HG02840 (cell line): ENCODE data around the gene SHISAL1.

ENCODE experiments used
- ATAC-seq: cut with Tn5 transposase; IDR thresholded peaks from one replicate; pipeline ENCODE4 v1.9.1; 2021; ENCODE audit warnings: mild to moderate bottlenecking, moderate library complexity, moderate number of reproducible peaks; ENCODE audit not compliant: unreplicated experiment, low FRiP score

The SHISAL1 gene

DNA sequence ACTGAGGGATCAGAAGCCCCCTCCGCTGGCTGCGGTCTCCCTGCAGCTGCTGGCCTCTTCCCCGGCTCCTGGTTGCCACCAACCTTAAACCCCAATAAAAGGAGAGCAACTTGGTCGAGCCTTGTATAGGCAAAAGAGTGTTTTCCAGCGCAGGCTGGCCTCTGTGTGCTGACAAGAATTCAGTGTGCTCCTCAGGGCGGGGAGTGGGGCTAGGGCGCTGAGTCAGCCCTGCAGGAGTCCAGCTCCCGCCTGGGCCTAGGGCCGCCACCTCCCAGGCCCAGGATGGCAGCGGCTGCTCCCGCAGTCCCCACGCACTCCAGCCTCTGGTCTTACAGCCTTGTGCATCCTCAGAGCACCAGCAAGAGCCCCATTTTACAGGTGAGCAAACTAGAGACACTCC is at the start of gene SHISAL1:
Gene SHISAL1, minus strand, starts transcription at position 186 of the 400 bp plus-strand sequence. CDS start 12,006 bp downstream, outside the sequence.
- ATAC-seq, result no peak

DNA sequence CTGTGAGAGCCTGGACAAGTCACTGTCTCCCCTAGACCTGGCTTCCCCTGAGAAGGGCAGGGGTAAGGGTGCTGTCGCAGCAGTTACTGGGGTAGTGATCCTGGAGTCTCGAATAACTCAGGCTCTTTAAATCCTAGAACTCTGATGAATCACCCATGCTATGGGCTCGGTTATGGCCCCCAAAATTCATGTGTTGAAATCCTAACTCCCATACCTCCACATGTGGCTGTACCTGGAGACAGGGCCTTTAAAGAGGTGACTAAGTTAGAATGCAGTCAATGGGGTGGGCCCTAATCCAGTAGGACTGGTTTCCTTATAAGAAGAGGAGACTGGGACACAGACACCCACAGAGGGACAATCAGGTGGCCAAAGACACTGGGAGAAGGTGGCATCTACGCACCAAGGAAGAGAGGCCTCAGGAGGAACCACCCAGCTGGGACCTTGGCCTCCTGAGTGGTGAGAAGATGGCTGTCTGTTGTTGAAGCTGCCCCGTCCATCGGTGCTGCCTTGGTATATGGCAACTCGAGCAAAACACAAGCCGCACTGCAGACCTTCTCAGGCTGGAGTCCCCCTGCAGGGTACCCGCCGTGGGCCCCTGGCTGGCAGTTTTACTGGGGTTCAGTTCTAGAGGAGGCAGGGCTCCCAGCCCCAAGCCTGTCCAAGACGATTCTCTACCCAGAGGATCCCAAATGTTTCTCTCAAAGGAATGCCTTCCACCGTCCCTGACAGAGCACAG is 48.8 kb upstream of the SHISAL1 start:
- ATAC-seq, result no peak

DNA sequence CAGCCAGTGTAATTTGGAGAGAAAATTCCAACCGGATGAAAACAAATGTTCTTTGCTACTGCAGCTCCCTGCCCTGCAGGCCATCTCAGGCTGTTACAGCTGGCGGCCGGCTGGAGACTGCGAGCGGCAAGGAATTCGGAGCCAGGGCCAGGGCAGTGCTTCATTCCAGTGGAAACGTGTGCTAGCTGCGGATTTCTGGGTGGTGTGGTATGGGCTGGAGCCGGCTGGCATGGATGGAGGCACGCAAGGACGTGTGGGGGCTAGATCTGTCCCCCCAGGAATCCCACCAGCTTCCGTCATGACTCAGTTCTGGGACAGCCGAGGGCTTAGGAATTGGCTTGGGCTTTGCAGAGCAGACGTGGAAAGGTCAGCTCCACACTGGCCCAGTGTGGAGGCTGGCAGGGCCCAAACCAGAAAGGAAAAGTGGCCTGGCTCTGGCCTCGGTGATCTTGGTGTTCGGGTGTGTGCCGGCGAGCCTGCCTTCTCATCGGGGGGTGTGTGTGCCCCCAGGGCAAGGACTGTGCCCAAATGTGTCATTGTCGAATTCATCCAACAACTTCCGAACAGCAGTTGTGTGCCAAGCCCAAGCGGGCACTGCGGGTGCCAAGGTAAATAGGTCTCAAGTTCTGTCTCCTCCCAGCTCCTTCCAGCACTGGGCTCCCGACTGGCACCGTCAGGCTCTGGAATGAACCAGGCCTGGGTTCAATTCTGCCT is 48.1 kb upstream of the SHISAL1 start:
- ATAC-seq, result no peak

DNA sequence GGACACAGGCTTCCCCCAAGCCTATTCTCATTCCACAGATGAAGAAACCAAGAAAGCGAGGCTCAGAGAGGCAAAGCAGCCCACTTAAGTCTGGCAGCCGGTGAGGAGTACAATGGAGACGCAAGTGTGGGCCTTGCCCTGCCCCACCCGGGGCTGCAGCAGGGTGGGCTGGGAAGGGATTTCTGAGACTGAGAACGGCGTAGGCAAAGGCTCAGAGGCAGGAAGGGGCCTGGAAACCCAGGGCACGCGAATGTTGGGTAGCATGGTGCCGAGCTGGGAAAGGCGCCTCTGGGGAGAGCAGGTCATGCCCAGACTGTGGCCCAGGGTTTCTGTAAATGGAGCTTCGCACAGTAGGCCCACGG is 47.5 kb upstream of the SHISAL1 start:
- ATAC-seq, result no peak

- no peak for ATAC-seq
These were observed 46.9 kb upstream of the SHISAL1 start for GRCh38 chr22:44359496-44360110.

DNA sequence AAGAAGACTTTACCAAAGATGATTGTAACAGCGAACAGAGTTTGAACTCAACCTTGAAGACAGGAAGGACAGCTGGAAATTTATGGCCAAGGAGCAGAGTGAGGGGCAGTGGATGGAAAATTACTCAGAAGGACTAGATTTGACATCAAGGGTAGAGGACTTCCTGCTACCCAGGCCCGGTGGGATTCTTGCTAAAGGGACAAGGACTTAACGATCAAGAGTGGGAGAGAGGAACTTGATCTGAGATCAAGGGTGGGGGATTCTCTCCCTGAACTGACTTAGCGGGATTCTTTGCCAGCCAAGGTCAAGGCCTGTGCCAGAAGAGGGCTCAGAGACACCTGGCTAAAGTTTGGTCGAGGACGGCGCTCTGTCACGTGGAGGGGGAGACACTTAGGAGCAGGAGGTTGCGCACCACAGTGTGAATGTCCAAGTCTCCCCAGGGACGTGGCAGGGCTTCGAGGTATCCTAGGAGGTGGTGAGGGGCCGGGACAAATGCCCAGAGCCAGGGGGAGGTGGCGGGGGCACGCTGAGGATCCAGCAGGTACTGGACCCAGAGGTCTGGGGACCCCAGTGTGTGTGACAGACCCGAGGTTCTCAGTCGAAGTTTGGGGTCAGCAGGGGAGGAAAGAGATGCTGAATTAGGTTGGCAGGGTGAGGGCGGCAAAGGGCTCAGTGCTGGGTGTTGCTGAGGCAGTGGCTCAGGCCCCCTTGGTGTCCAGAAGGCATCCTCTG is 46.1 kb upstream of the SHISAL1 start:
- no peak for ATAC-seq

GRCh38 chr22:44357966-44358465 is 45.3 kb upstream of the SHISAL1 start:
- no peak for ATAC-seq

GRCh38 chr22:44357296-44357965 is 44.7 kb upstream of the SHISAL1 start:
- no peak for ATAC-seq

- no peak for ATAC-seq
These were observed 42.9 kb upstream of the SHISAL1 start for GRCh38 chr22:44355716-44356070.

GRCh38 chr22:44354288-44354687 is 41.5 kb upstream of the SHISAL1 start:
- ATAC-seq, result no peak

DNA sequence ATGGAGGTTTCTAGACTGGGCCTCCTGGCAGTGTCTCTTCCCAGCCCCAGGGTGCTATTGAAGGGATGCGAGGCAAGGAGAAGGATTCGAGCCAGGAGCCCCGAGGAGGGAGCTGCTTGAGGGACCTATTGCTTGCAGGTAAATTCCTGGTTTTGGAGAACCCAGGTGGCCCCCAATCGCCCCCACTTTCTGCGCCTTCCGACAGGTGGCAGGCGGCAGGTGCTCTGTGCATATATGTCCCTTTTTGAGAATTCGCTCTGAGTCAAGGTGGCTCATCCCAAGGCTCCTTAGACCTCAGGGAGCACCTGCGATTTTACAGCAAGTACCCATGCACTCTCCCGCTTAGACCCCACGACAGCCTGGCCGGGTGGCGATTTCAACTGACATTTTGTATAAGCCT is 40.3 kb upstream of the SHISAL1 start:
- ATAC-seq, result no peak

DNA sequence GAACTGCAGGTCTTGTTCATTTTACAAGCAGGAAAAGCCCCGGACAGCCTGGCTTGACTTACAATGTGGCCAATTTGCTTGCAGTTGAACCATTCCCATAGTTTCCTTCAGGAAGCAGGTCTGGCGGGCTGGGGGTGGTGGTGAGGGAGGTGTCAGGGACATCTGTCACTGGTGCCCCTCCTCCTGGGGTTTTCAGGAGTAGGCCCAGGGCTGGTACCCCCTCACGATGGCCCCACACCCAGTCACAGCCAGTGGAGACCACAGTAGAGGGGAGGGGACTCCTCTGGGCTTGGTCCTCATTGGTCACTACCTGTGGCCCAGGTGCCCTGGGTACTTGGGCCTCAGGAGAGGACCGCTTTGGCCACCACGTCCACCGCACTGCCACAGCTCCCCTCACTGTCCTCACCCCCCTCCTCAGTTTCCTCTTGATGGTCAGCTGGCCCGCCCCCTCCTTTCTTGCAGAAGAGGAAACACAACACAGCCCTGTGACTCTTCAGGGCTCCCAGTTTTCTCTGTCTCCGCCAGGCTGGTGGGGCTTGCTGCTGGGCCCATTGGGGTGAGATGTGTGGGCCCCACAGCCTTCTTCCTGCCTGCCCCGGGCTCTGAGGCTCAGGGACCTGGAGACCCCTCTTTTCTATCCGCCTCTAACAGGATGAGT is 39.8 kb upstream of the SHISAL1 start:
- no peak for ATAC-seq

DNA sequence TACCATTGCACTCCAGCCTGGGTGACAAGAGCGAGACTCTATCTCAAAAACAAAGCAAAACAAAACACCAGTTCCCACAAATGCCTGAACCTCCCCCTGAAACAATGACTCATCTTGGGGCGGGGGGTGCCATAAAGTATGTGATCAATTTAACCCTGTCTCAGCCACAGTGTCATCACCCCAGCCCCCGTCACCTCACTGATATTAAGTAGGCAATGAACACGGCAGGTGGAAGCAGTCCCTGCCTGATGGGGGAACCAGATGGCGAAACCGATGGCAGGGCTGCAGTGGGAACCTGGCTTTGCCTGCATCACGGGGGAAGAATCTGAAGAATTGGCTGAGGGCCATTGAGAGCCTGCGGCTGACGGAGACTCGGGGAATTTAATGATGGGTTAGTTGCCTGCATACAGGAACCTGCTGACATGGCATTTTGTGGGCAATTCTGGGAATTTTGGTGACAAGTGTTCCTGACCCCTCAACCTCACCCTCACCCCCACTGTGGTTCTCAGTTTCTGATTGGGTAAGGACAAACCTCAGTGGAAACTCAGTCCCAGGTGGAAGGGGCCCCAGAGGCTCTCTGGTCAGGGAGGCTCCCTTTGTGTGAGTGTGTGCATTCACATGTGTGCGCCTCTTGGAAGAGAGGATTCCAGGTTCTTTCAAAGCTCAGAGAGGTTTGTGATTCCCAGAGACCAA is 39.1 kb upstream of the SHISAL1 start:
- no peak for ATAC-seq

- ATAC-seq, result no peak
These were observed 38.3 kb upstream of the SHISAL1 start for GRCh38 chr22:44351037-44351436.

DNA sequence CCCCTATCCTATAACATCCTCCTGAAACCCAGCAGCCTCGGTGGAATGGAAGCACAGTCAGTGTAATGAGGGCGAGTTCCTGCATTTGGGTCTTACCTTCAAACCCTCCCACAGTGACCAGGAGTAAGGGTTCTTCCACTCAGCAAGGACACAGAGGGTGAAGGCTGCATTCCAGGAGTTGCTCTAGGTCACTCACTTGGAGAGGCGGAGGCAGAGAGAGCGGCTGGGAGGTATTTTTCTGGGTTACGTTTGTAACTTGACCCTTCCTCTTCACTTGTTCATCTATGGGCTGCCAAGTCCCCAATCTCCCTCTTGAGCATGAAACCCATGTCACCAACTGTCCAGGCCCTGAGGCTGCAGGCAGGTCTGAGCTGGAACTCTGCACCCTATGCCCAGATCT is 36.8 kb upstream of the SHISAL1 start:
- no peak for ATAC-seq

DNA sequence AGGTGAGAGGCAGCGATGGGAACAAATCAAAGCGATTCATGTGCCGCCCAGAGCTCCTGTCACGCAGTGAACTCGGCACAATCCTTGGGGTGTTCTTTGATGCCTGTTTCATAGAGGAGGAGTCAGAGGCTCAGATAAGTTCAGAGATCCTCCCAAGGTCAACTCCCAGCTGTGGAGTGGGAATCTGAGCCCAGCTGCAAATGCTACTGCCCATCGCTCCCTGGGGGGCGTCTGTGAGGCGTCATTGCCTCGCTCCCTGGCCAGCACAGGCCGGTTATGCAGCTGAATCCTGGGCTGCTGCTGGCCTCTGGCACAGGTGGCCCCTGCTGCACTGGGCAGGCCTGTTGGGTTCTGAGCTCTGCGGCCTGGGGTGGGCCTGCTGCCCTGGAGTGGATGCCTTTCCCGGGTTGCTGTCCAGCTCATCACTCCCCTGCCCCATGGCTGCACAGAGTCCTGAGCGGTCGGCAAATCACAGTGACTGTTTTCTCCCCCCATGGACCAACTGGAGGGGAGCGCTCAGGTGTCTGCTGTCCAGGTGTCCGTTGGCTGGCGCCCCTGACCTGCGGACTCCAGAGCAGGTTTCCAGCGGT is 36.3 kb upstream of the SHISAL1 start:
- ATAC-seq, result no peak

DNA sequence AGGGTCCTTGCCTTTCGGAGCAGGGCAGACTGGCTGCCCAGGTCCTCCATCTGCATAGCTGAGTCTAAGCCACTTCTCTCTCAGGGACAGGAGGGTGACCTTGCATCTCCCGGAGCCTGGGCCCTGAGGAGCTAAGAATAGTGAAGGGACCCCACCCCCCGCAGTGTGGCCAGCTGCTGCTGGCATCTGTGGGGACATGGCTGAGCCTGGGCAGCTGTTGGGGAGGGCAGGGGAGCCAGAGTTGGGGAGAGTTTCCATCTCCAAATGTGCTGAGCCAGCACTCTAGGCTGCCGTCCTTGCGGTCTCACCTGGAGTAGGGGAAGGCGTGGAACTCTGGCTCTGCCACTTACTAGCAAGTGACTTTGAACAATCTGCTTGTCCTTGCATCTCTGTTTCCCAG is 34.8 kb upstream of the SHISAL1 start:
- ATAC-seq, result no peak

DNA sequence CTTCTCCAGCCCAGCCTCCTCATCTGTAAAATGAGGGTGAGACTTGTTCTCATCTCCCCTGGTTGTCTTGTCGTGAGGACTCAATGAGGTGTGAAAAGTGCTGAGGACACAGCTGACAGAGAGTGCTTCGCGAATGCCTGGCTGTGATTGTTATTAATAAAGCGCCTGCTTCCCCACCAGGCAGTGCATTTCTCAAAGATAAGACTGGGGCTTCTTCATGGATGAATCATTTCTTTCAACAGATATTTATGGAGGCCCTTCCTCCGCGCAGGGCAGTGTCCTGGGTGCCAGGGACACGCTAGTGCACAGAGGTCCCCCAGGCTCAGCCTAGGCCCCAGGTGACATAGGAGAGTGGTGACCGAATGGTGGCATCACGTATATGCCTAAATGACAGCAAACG is 34.3 kb upstream of the SHISAL1 start:
- no peak for ATAC-seq

DNA sequence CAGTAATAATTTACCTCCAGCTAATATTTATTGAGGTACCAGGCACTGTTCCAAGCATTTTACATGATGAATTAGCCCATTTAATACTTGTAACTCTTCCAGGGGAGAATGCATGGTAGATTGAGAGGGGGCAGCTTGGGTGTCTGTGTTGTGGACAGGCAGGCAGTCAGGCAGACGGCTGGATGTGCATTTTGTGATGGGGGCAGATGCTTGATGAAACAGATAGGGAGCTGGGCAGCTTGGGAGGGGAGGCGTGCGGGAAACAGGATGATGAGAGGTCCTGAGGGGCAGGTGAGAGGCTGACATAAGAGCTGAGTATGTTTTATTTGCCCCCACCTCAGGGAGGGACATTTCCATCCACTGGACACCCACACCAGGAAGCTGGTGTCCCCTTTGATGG is 33.1 kb upstream of the SHISAL1 start:
- ATAC-seq, result no peak
